Astrocyte (in vitro differentiated cells and primary cell): ENCODE results near the gene TNPO3. TPM values are rescaled to one million over a fixed set of nuclear protein-coding genes. Genes with fewer than 3 reads are reported as not detected.

ENCODE experiments used
- DNase-seq: peaks from one replicate; pipeline ENCODE4 v3.0.0-alpha.2; 2010; ENCODE audit warnings: low read depth
- FAIRE-seq: peaks from 2 replicates; lab custom pipeline; 2011; peaks lifted over from hg19 to GRCh38; lab: Jason Lieb, UNC
- H2AFZ ChIP-seq: 2 replicates; pipeline ENCODE4 v1.6.0; 2012; ENCODE audit warnings: low read depth, low read length, inconsistent platforms
- H3K27ac ChIP-seq: 2 replicates; pipeline ENCODE4 v1.5.1; 2011; ENCODE audit warnings: low read depth, low read length, inconsistent platforms
- H3K27me3 ChIP-seq: 2 replicates; pipeline ENCODE4 v1.6.0; 2011; ENCODE audit warnings: low read length, inconsistent platforms; ENCODE audit not compliant: insufficient read depth
- H3K36me3 ChIP-seq: 2 replicates; pipeline ENCODE4 v1.5.1; 2011; ENCODE audit warnings: low read length, inconsistent platforms; ENCODE audit not compliant: insufficient read depth
- H3K4me1 ChIP-seq: 2 replicates; pipeline ENCODE4 v1.5.1; 2011; ENCODE audit warnings: low read length, inconsistent platforms; ENCODE audit not compliant: insufficient read depth
- H3K4me2 ChIP-seq: 2 replicates; pipeline ENCODE4 v1.6.0; 2012; ENCODE audit warnings: low read length, inconsistent platforms
- H3K4me3 ChIP-seq: 2 replicates; pipeline ENCODE4 v1.5.1; 2011; ENCODE audit warnings: low read depth, mild to moderate bottlenecking, low read length, inconsistent platforms; ENCODE audit not compliant: insufficient read depth
- H3K79me2 ChIP-seq: 2 replicates; pipeline ENCODE4 v1.6.0; 2012; ENCODE audit warnings: mild to moderate bottlenecking, low read length, inconsistent platforms; ENCODE audit not compliant: insufficient read depth
- H3K9ac ChIP-seq: 2 replicates; pipeline ENCODE4 v1.6.0; 2012; ENCODE audit warnings: mild to moderate bottlenecking, low read length, inconsistent platforms
- H3K9me3 ChIP-seq: 2 replicates; pipeline ENCODE4 v1.5.1; 2012; ENCODE audit warnings: low read depth, mild to moderate bottlenecking, low read length, inconsistent platforms; ENCODE audit not compliant: insufficient read depth
- H4K20me1 ChIP-seq: 2 replicates; pipeline ENCODE4 v1.6.0; 2012; ENCODE audit warnings: low read length, inconsistent platforms; ENCODE audit not compliant: insufficient read depth
- H3K27ac Mint-ChIP-seq: one replicate; pipeline ENCODE4 v1.8.0; 2021; ENCODE audit warnings: mild to moderate bottlenecking, mixed read lengths; ENCODE audit not compliant: unreplicated experiment
- H3K27me3 Mint-ChIP-seq: one replicate; pipeline ENCODE4 v1.8.0; 2021; ENCODE audit warnings: low read depth, mixed read lengths; ENCODE audit not compliant: unreplicated experiment
- H3K36me3 Mint-ChIP-seq: one replicate; pipeline ENCODE4 v1.8.0; 2021; ENCODE audit warnings: low read depth, mixed read lengths; ENCODE audit not compliant: unreplicated experiment
- H3K4me1 Mint-ChIP-seq: one replicate; pipeline ENCODE4 v1.8.0; 2021; ENCODE audit warnings: low read depth, mixed read lengths; ENCODE audit not compliant: unreplicated experiment
- H3K4me3 Mint-ChIP-seq: one replicate; pipeline ENCODE4 v1.8.0; 2021; ENCODE audit warnings: mild to moderate bottlenecking, moderate library complexity, mixed read lengths; ENCODE audit not compliant: unreplicated experiment
- H3K9me3 Mint-ChIP-seq: one replicate; pipeline ENCODE4 v1.8.0; 2021; ENCODE audit warnings: mild to moderate bottlenecking, mixed read lengths; ENCODE audit not compliant: unreplicated experiment
- EZH2 ChIP-seq: IDR thresholded peaks from 2 replicates; pipeline ENCODE4 v1.6.1; 2012; ENCODE audit warnings: mild to moderate bottlenecking, low read length, inconsistent platforms; ENCODE audit not compliant: insufficient read depth
- total RNA-seq: library from RNA; stranded (reverse); gene quantifications from 2 replicates; pipeline ENCODE4 v1.2.1, GENCODE V29; 2021
- TF ChIP-seq, protein P1 (sequence below): IDR thresholded peaks from 2 replicates; pipeline ENCODE4 v1.5.1; 2011; ENCODE audit warnings: low read depth, mild to moderate bottlenecking, inconsistent platforms, low read length, moderate library complexity; ENCODE audit not compliant: insufficient read depth

The TNPO3 gene
- total RNA-seq, 1 donor from 2014 or later = 49.2 TPM

DNA sequence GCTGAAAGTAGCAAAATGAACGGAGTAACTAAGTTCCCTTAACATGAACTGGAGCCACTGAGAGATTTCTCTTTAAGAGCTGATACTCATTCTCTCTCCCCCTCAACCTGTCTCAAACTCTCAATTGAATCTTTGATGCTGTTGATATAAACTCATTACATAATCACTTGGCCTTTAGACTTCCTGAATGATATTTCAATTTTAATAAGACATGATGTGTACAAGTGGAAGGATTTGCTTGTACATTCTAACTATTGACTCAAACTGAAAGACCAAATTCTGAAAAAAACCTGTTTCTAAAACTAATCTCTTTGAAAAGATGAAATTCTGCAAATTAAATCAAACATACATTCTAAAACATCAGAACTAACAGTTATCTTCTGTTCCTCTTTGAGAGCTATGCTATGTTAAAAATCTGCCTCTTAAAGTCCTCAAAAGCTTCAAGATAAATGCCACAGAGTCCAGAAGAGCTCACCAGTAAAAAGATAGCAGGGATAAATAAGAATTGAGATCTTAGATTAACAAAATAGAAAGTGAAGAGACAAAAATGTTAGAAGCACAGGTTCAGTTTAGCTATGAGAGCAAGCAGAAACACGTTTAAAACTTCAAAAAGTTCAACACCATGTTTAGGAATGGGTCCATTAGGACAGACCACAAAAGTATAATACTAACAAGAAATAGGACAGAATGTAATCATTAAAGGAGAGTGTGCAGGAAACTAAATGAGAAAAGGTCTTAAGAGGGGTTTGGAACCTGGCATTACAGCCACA, 46.1 kb downstream of the TNPO3 start:
- Histone ChIP-seq H3K4me2 (no peak overlapping the region), H3K9ac (no peak overlapping the region), H3K27me3 (no peaks in the 10 kb centered on the region), H2AFZ (no peak overlapping the region), H3K36me3 (peaks cover 8% of the 10 kb centered on the region), H3K27ac (no peak overlapping the region), H3K79me2 (peaks cover 32% of the 10 kb centered on the region), H3K4me3 (no peak overlapping the region), H4K20me1 (peaks cover 28% of the 10 kb centered on the region), H3K4me1 (no peaks in the 10 kb centered on the region), H3K9me3 (no peaks in the 10 kb centered on the region)
- TF ChIP-seq, protein P1, sequence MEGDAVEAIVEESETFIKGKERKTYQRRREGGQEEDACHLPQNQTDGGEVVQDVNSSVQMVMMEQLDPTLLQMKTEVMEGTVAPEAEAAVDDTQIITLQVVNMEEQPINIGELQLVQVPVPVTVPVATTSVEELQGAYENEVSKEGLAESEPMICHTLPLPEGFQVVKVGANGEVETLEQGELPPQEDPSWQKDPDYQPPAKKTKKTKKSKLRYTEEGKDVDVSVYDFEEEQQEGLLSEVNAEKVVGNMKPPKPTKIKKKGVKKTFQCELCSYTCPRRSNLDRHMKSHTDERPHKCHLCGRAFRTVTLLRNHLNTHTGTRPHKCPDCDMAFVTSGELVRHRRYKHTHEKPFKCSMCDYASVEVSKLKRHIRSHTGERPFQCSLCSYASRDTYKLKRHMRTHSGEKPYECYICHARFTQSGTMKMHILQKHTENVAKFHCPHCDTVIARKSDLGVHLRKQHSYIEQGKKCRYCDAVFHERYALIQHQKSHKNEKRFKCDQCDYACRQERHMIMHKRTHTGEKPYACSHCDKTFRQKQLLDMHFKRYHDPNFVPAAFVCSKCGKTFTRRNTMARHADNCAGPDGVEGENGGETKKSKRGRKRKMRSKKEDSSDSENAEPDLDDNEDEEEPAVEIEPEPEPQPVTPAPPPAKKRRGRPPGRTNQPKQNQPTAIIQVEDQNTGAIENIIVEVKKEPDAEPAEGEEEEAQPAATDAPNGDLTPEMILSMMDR = no peak
- TF ChIP-seq EZH2 = no peak
- FAIRE-seq (peak; percentile 9), DNase-seq (no peak)
- Mint-ChIP-seq H3K27ac (no peak overlapping the region), H3K4me1 (peaks cover 7% of the 10 kb centered on the region), H3K4me3 (no peak overlapping the region), H3K36me3 (peaks cover 7% of the 10 kb centered on the region), H3K9me3 (no peaks in the 10 kb centered on the region), H3K27me3 (no peaks in the 10 kb centered on the region)

DNA sequence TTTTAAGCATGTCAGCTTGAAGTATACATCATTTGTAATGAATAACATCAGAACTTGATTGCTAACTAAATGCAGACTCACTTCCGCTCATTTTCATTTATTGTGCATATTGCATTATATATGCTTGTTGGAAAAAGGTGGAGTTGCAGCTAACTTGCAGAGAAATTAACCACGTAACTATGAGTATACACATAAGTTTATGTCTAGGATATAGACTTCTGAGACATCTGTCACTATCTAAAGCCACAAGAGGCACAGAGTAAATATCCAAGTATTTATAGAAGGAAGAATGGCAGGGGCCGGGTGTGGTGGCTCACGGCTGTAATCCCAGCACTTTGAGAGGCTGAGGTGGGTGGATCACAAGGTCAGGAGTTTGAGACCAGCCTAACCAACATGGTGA, 47.3 kb downstream of the TNPO3 start:
- peaks cover 27% of the 10 kb centered on the region for H3K79me2 ChIP-seq
- H3K27ac Mint-ChIP-seq = no peak overlapping the region
- H3K36me3 Mint-ChIP-seq = peaks cover 4% of the 10 kb centered on the region
- H3K4me2 ChIP-seq = no peak overlapping the region
- no peak overlapping the region for H3K4me3 ChIP-seq
- H3K27me3 Mint-ChIP-seq = no peaks in the 10 kb centered on the region
- H3K4me3 Mint-ChIP-seq = no peak overlapping the region
- no peaks in the 10 kb centered on the region for H3K4me1 ChIP-seq
- FAIRE-seq (no peak), DNase-seq (no peak)
- peaks cover 28% of the 10 kb centered on the region for H4K20me1 ChIP-seq
- no peaks in the 10 kb centered on the region for H3K9me3 ChIP-seq
- H3K27me3 ChIP-seq = no peaks in the 10 kb centered on the region
- no peak overlapping the region for H3K27ac ChIP-seq
- TF ChIP-seq, protein P1 = no peak
- no peak for TF ChIP-seq EZH2
- peaks cover 8% of the 10 kb centered on the region for H3K36me3 ChIP-seq
- H3K4me1 Mint-ChIP-seq = peaks cover 7% of the 10 kb centered on the region
- no peaks in the 10 kb centered on the region for H3K9me3 Mint-ChIP-seq
- no peak overlapping the region for H2AFZ ChIP-seq
- no peak overlapping the region for H3K9ac ChIP-seq
